ENCODE results near the gene MYL11.
A peak's percentile ranks its signal among the peaks of the same experiment; 100 is the strongest.

Gene MYL11

DNA sequence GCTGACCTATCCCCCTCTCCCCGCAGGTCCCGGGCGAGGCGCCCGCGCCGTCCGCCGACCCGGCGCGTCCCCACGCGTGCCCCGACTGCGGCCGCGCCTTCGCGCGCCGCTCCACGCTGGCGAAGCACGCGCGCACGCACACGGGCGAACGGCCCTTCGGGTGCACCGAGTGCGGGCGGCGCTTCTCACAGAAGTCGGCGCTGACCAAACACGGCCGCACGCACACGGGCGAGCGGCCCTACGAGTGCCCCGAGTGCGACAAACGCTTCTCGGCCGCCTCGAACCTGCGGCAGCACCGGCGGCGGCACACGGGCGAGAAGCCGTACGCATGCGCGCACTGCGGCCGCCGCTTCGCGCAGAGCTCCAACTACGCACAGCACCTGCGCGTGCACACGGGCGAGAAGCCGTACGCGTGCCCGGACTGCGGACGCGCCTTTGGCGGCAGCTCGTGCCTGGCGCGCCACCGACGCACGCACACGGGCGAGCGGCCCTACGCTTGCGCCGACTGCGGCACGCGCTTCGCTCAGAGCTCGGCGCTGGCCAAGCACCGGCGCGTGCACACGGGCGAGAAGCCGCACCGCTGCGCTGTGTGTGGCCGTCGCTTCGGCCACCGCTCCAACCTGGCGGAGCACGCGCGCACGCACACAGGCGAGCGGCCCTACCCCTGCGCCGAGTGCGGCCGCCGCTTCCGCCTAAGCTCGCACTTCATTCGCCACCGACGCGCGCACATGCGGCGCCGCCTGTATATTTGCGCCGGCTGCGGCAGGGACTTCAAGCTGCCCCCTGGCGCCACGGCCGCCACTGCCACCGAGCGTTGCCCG, 43.1 kb downstream of the MYL11 start:
- peaks cover 15% of the 10 kb centered on the region for H3K4me1 ChIP-seq (ENCODE audit: control insufficient read depth, insufficient read depth, low read depth, low read length)
- H3K23ac ChIP-seq (ENCODE audit: low read length in 2 of 2): peak overlapping the region; percentile 21 to 23
- peak overlapping the region; percentile 70 for H3K9ac ChIP-seq (ENCODE audit: low read length)
- peak overlapping the region in 1 of 2 experiments; percentile 48 for H2BK12ac ChIP-seq (ENCODE audit: low read length in 2 of 2)
- peak overlapping the region; percentile 63 for H2BK15ac ChIP-seq (ENCODE audit: low read depth, poor library complexity, severe bottlenecking)
- peak; percentile 88 for DNase-seq
- H3K27ac ChIP-seq (ENCODE audit: low read length, poor library complexity, severe bottlenecking): no peak overlapping the region
- H4K8ac ChIP-seq (ENCODE audit: low read length): peak overlapping the region; percentile 84
- H3K4me3 ChIP-seq (ENCODE audit: insufficient read depth in 1 of 2, low read depth in 1 of 2, low read length in 2 of 2): peak overlapping the region; percentile 60 to 74
- H3K14ac ChIP-seq (ENCODE audit: low read length in 2 of 2): peak overlapping the region in 1 of 2 experiments; percentile 82
- H3K4me2 ChIP-seq (ENCODE audit: low read length, poor library complexity, severe bottlenecking): peak overlapping the region; percentile 74
- H4K91ac ChIP-seq (ENCODE audit: low read length): peak overlapping the region; percentile 72
- WGBS: 4% methylated on average over 112 of the region's 140 CpGs
- no peak overlapping the region for H2AK5ac ChIP-seq (ENCODE audit: low read length, severe bottlenecking)
- H3K18ac ChIP-seq (ENCODE audit: low read depth in 1 of 2, low read length in 2 of 2): peak overlapping the region; percentile 71 to 83
- peaks cover 25 to 39% of the 10 kb centered on the region in 2 experiments for H3K36me3 ChIP-seq (ENCODE audit: control insufficient read depth in 1 of 2, insufficient read depth in 2 of 2, low read depth in 1 of 2, low read length in 2 of 2)
- peaks cover 16% of the 10 kb centered on the region for H3K79me1 ChIP-seq (replicated peaks; ENCODE audit: low read length, poor library complexity, severe bottlenecking)
- H3K9me3 ChIP-seq (ENCODE audit: control insufficient read depth, low read length): no peaks in the 10 kb centered on the region
- peak overlapping the region in 1 of 2 experiments; percentile 53 for H3K4ac ChIP-seq (ENCODE audit: low read depth in 1 of 2, low read length in 2 of 2)
- no peak overlapping the region for H2BK120ac ChIP-seq (ENCODE audit: low read depth, low read length)
- peak overlapping the region; percentile 46 for H2AFZ ChIP-seq (ENCODE audit: low read depth, low read length)
- no peaks in the 10 kb centered on the region for H3K27me3 ChIP-seq (ENCODE audit: control insufficient read depth in 1 of 2, insufficient read depth in 1 of 2, low read length in 2 of 2)
- H2BK5ac ChIP-seq (ENCODE audit: low read depth, low read length, poor library complexity, severe bottlenecking): no peak overlapping the region

GRCh38 chr16:30418350-30419181, 44.0 kb downstream of the MYL11 start:
- WGBS: 73% methylated on average over 23 of the region's 31 CpGs
- no peak overlapping the region for H3K14ac ChIP-seq (ENCODE audit: low read length in 2 of 2)
- H2BK15ac ChIP-seq (ENCODE audit: low read depth, poor library complexity, severe bottlenecking): no peak overlapping the region
- H3K79me1 ChIP-seq (replicated peaks; ENCODE audit: low read length, poor library complexity, severe bottlenecking): peaks cover 15% of the 10 kb centered on the region
- no peak overlapping the region for H2BK5ac ChIP-seq (ENCODE audit: low read depth, low read length, poor library complexity, severe bottlenecking)
- H2AFZ ChIP-seq (ENCODE audit: low read depth, low read length): peak overlapping the region; percentile 46
- H2BK120ac ChIP-seq (ENCODE audit: low read depth, low read length): peak overlapping the region; percentile 27
- H3K9me3 ChIP-seq (ENCODE audit: control insufficient read depth, low read length): no peaks in the 10 kb centered on the region
- no peaks in the 10 kb centered on the region for H3K27me3 ChIP-seq (ENCODE audit: control insufficient read depth in 1 of 2, insufficient read depth in 1 of 2, low read length in 2 of 2)
- H3K23ac ChIP-seq (ENCODE audit: low read length in 2 of 2): peak overlapping the region in 1 of 2 experiments; percentile 23
- peak overlapping the region; percentile 60 to 74 for H3K4me3 ChIP-seq (ENCODE audit: insufficient read depth in 1 of 2, low read depth in 1 of 2, low read length in 2 of 2)
- H3K36me3 ChIP-seq (ENCODE audit: control insufficient read depth in 1 of 2, insufficient read depth in 2 of 2, low read depth in 1 of 2, low read length in 2 of 2): peaks cover 30 to 37% of the 10 kb centered on the region in 2 experiments
- H4K91ac ChIP-seq (ENCODE audit: low read length): peak overlapping the region; percentile 59
- no peak overlapping the region for H2BK12ac ChIP-seq (ENCODE audit: low read length in 2 of 2)
- DNase-seq: no peak
- no peak overlapping the region for H3K4ac ChIP-seq (ENCODE audit: low read depth in 1 of 2, low read length in 2 of 2)
- H4K8ac ChIP-seq (ENCODE audit: low read length): no peak overlapping the region
- H3K9ac ChIP-seq (ENCODE audit: low read length): peak overlapping the region; percentile 70
- no peak overlapping the region for H2AK5ac ChIP-seq (ENCODE audit: low read length, severe bottlenecking)
- no peak overlapping the region for H3K27ac ChIP-seq (ENCODE audit: low read length, poor library complexity, severe bottlenecking)
- H3K4me1 ChIP-seq (ENCODE audit: control insufficient read depth, insufficient read depth, low read depth, low read length): peaks cover 13% of the 10 kb centered on the region
- peak overlapping the region; percentile 74 for H3K4me2 ChIP-seq (ENCODE audit: low read length, poor library complexity, severe bottlenecking)
- H3K18ac ChIP-seq (ENCODE audit: low read depth in 1 of 2, low read length in 2 of 2): peak overlapping the region; percentile 19 to 83

DNA sequence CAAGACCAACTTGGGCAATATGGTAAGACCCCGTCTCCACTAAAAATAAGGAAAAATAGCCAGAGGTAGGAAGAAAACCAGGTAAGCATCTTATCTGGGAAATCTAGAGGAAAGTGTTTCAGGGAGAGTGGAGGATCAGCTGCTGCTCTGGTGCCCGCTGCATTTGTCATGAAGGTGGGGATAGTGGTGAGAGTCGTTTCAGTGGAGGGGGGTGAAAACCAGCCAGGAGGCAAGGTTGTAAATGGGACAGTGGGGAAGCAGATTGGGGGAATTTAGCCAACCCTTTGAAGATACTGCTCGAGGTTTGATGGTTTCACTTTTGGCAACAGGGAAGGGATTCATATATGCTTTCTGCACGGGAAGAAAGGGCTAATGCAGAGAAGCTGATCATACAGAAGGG, 46.4 kb downstream of the MYL11 start:
- Histone ChIP-seq H3K9me3 (ENCODE audit: control insufficient read depth, low read length) (no peaks in the 10 kb centered on the region), H3K18ac (ENCODE audit: low read depth in 1 of 2, low read length in 2 of 2) (no peak overlapping the region), H4K8ac (ENCODE audit: low read length) (no peak overlapping the region), H3K79me1 (replicated peaks; ENCODE audit: low read length, poor library complexity, severe bottlenecking) (peaks cover 26% of the 10 kb centered on the region), H2AFZ (ENCODE audit: low read depth, low read length) (no peak overlapping the region), H3K4me2 (ENCODE audit: low read length, poor library complexity, severe bottlenecking) (no peak overlapping the region), H2BK12ac (ENCODE audit: low read length in 2 of 2) (no peak overlapping the region), H3K4ac (ENCODE audit: low read depth in 1 of 2, low read length in 2 of 2) (no peak overlapping the region), H2BK120ac (ENCODE audit: low read depth, low read length) (no peak overlapping the region), H3K23ac (ENCODE audit: low read length in 2 of 2) (no peak overlapping the region), H2BK5ac (ENCODE audit: low read depth, low read length, poor library complexity, severe bottlenecking) (no peak overlapping the region), H3K4me3 (ENCODE audit: insufficient read depth in 1 of 2, low read depth in 1 of 2, low read length in 2 of 2) (no peak overlapping the region), H3K9ac (ENCODE audit: low read length) (no peak overlapping the region), H3K14ac (ENCODE audit: low read length in 2 of 2) (no peak overlapping the region), H4K91ac (ENCODE audit: low read length) (no peak overlapping the region), H2AK5ac (ENCODE audit: low read length, severe bottlenecking) (no peak overlapping the region), H3K36me3 (ENCODE audit: control insufficient read depth in 1 of 2, insufficient read depth in 2 of 2, low read depth in 1 of 2, low read length in 2 of 2) (peaks cover 39 to 47% of the 10 kb centered on the region in 2 experiments), H3K27me3 (ENCODE audit: control insufficient read depth in 1 of 2, insufficient read depth in 1 of 2, low read length in 2 of 2) (no peaks in the 10 kb centered on the region), H3K4me1 (ENCODE audit: control insufficient read depth, insufficient read depth, low read depth, low read length) (peaks cover 11% of the 10 kb centered on the region), H2BK15ac (ENCODE audit: low read depth, poor library complexity, severe bottlenecking) (no peak overlapping the region), H3K27ac (ENCODE audit: low read length, poor library complexity, severe bottlenecking) (no peak overlapping the region)
- DNase-seq: no peak
- 96% methylated on average over 5 of the region's 5 CpGs for WGBS
